ENCODE data around the gene TRABD2B.

The TRABD2B gene

DNA sequence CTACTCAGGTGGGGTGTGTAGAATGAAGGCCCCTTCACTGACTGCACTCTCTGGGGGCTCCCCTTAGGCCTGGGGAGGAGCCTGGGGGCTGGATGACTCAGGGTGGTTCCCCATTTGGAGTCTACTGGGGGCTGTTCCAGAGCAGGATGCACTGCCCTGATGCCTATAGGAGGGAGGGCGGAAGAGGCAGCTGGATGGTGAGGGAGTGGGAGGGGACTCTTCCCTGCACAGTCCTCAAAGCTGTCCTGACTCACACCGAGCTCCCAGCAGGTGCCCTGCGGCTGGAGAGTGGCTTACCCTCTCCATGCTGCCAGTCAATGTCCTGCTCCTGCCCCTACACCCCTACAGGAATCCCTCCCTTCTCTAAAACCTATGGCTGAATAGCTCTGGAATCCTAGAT lies 204.4 kb downstream of the TRABD2B start:
- H3K36me3 ChIP-seq (ENCODE audit: control insufficient read depth, insufficient read depth, low read length) = peaks cover 3% of the 10 kb centered on the region
- H3K9me3 ChIP-seq (ENCODE audit: control insufficient read depth, low read length) = no peaks in the 10 kb centered on the region
- 100% methylated on average over 1 of the region's 3 CpGs; no CpG with 5 or more reads in 1 of the 2 experiments for WGBS, 2 experiments (ENCODE audit: insufficient coverage in 2 of 2)
- no peaks in the 10 kb centered on the region for H3K4me1 ChIP-seq (ENCODE audit: control insufficient read depth, insufficient read depth, low read length, poor library complexity, severe bottlenecking)
- H3K4me3 ChIP-seq (ENCODE audit: extremely low read depth, insufficient read depth, low read length, poor library complexity, severe bottlenecking) = no peak overlapping the region
- H3K27ac ChIP-seq (ENCODE audit: low read depth, low read length, severe bottlenecking) = no peak overlapping the region

DNA sequence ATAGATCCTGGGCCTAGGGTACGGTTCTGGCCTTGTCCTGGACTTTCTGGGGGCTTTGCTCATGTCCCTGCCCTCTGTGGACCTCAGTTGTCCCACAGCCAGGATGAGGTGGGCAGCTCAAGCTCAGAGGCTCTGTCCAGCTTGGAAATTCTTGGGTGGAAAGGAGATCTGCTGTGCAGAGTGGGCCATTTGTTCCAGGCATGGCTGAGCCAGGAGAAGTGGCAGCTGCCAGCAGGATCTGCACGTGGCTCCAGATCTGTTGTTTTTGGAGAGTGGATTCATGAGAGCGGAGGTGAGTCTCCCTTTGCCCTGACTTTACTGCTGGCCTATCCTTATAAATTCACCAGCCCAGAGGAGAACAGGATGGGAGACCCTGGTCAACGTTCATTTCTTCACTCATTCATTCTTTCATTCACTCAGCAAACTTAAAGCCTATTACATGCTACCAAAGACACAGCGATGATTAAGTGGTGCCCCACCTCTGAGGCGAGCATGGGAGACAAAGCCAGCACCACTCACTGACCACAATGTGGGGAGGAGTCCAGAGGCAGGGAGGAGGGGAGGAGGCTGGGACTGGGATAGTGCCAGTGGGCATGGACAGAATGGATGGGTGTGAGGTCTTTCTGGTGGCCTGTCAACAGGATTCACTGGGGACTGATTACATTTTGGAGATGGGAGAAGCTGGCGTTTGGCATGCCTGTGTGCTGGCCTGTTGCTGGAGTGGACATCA lies 205.1 kb downstream of the TRABD2B start:
- 79 to 87% methylated on average over 4 of the region's 7 CpGs for WGBS, 2 experiments (ENCODE audit: insufficient coverage in 2 of 2)

DNA sequence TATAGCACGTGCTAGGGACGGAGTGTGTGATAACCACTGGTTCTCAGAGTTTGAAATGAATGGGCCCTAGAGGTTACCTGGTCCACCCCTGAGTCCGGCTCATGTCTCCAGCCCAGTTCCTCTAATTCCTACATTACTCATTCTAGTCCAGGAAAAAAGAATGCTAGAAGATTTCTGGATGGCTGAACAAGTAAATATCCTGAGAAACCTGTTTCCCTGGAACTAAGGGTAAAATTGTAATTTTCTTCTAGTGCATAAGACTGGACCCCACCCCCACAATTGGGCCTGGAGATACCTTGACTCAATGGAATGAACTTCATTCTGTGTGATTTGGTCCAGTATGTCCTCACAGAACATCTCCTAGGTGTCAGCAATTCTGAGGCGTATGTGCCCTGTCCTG lies 208.4 kb downstream of the TRABD2B start:
- H3K9me3 ChIP-seq (ENCODE audit: control insufficient read depth, low read length) = no peaks in the 10 kb centered on the region

More for the DNA sequence above, 205.1 kb downstream of the TRABD2B start:
- no peaks in the 10 kb centered on the region for H3K9me3 ChIP-seq (ENCODE audit: control insufficient read depth, low read length)
- no peak overlapping the region for H3K4me3 ChIP-seq (ENCODE audit: extremely low read depth, insufficient read depth, low read length, poor library complexity, severe bottlenecking)
- peaks cover 3% of the 10 kb centered on the region for H3K36me3 ChIP-seq (ENCODE audit: control insufficient read depth, insufficient read depth, low read length)
- H3K4me1 ChIP-seq (ENCODE audit: control insufficient read depth, insufficient read depth, low read length, poor library complexity, severe bottlenecking) = no peaks in the 10 kb centered on the region
- H3K27ac ChIP-seq (ENCODE audit: low read depth, low read length, severe bottlenecking) = no peak overlapping the region

DNA sequence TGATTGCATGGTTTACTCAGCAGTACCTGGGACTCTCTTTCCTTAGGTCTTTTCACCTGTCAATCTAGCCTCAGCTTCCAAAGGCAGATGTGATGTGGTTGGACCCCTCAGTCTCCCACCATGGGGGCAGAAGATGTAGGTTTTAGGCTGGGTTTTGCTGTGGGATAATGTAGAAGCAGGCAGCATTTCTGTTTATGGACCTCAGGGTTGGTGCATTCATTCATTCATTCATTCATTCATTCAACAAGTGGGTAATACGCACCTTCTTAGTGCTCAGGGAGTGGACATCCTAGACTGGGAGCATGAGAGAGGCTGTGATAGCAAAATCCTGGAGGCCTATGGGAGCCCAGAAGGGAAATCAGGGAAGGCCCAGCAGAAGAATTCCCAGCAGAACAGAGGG lies 209.6 kb downstream of the TRABD2B start:
- H3K27ac ChIP-seq (ENCODE audit: low read depth, low read length, severe bottlenecking) = no peak overlapping the region

More for the DNA sequence above, 208.4 kb downstream of the TRABD2B start:
- Histone ChIP-seq H3K36me3 (ENCODE audit: control insufficient read depth, insufficient read depth, low read length) (no peaks in the 10 kb centered on the region), H3K4me1 (ENCODE audit: control insufficient read depth, insufficient read depth, low read length, poor library complexity, severe bottlenecking) (no peaks in the 10 kb centered on the region), H3K27ac (ENCODE audit: low read depth, low read length, severe bottlenecking) (no peak overlapping the region), H3K4me3 (ENCODE audit: extremely low read depth, insufficient read depth, low read length, poor library complexity, severe bottlenecking) (no peak overlapping the region)
- 83 to 85% methylated on average over 1 to 3 of the region's 4 CpGs for WGBS, 2 experiments (ENCODE audit: insufficient coverage in 2 of 2)

DNA sequence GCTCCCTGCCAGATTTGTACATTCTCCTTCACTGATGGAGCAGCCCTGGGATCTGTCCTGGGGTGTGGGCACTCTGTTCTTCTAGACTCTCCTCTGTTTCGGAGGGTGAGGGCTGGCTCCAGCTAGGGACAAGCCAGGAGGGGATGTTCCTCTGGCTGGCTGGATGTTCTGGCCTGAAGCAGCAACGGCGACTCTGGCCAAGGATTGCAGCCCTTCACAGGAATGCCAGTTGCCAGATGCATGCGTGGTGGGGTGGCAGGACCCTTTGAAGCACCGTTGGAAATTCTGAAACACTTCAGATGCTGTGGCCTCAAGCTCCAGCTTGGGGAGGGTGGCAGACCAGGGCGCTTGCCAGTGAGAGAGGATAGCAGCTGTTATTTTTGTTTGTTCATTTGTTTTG lies 210.9 kb downstream of the TRABD2B start:
- WGBS, 2 experiments (ENCODE audit: insufficient coverage in 2 of 2) = 87 to 91% methylated on average over 6 of the region's 6 CpGs
- Histone ChIP-seq H3K36me3 (ENCODE audit: control insufficient read depth, insufficient read depth, low read length) (no peaks in the 10 kb centered on the region), H3K27ac (ENCODE audit: low read depth, low read length, severe bottlenecking) (no peak overlapping the region), H3K4me1 (ENCODE audit: control insufficient read depth, insufficient read depth, low read length, poor library complexity, severe bottlenecking) (no peaks in the 10 kb centered on the region), H3K4me3 (ENCODE audit: extremely low read depth, insufficient read depth, low read length, poor library complexity, severe bottlenecking) (no peak overlapping the region), H3K9me3 (ENCODE audit: control insufficient read depth, low read length) (no peaks in the 10 kb centered on the region)

More for the DNA sequence above, 209.6 kb downstream of the TRABD2B start:
- H3K9me3 ChIP-seq (ENCODE audit: control insufficient read depth, low read length) = no peaks in the 10 kb centered on the region
- H3K4me1 ChIP-seq (ENCODE audit: control insufficient read depth, insufficient read depth, low read length, poor library complexity, severe bottlenecking) = no peaks in the 10 kb centered on the region
- no peak overlapping the region for H3K4me3 ChIP-seq (ENCODE audit: extremely low read depth, insufficient read depth, low read length, poor library complexity, severe bottlenecking)
- WGBS, 2 experiments (ENCODE audit: insufficient coverage in 2 of 2) = 100% methylated on average over 1 of the region's 1 CpG; no CpG with 5 or more reads in 1 of the 2 experiments
- H3K36me3 ChIP-seq (ENCODE audit: control insufficient read depth, insufficient read depth, low read length) = no peaks in the 10 kb centered on the region

DNA sequence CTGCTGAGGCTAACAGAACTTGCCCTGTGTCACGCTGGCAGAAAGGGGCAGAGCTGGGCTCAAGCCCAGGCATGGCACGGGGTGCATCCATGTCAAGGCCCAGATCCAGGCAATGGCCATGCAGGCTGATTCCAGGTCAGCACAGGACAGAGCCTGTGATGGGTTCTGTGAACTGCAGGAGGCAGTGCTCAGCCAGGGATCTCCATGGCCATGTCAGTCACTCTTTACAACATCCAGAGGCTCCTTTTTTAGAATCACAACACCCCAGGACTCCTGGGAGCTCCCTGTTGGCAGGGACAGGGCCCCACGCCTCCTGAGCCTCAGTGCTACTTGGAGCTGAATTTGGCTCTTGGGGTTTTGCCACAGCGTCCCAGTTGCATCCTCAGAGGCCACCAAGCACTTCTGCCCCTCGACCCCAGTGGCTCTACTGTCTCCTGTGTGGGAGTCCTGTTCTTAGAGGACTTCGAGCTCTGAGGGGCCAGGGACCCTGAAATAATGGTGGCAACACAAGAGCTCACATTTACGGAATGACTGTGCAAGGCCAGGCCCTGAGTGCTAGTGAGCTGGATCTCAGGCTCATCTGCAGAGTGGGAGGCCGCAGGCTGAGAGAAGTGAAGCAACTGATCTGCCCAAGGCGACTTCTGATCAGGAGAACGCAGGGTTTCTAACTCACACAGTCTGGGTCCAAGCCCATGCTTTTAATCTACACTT lies 211.5 kb downstream of the TRABD2B start:
- WGBS, 2 experiments (ENCODE audit: insufficient coverage in 2 of 2) = 88 to 94% methylated on average over 8 to 10 of the region's 10 CpGs
- Histone ChIP-seq H3K36me3 (ENCODE audit: control insufficient read depth, insufficient read depth, low read length) (no peaks in the 10 kb centered on the region), H3K27ac (ENCODE audit: low read depth, low read length, severe bottlenecking) (no peak overlapping the region), H3K4me3 (ENCODE audit: extremely low read depth, insufficient read depth, low read length, poor library complexity, severe bottlenecking) (no peak overlapping the region), H3K9me3 (ENCODE audit: control insufficient read depth, low read length) (no peaks in the 10 kb centered on the region), H3K4me1 (ENCODE audit: control insufficient read depth, insufficient read depth, low read length, poor library complexity, severe bottlenecking) (no peaks in the 10 kb centered on the region)

DNA sequence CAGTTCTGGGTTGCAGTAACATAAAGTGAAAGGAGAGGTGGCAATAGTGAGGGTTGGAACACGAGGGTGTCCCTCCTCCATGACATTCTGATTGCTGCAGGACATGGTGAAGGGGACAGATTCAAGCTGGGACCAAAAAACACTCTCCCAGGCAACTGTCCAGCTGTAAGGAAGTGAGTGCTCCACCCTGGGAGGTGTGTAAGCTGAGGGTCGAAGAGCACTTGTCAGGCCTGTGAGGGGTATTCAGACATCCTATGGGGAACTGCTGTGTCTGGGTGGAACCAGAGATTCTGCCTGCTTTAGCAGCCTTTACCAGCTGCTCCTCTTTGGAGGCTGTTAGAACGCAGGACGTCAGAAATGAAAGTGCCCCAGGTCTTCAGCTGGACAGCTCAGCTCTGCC lies 212.1 kb downstream of the TRABD2B start:
- H3K4me3 ChIP-seq (ENCODE audit: extremely low read depth, insufficient read depth, low read length, poor library complexity, severe bottlenecking) = no peak overlapping the region
- H3K36me3 ChIP-seq (ENCODE audit: control insufficient read depth, insufficient read depth, low read length) = no peaks in the 10 kb centered on the region
- 86 to 98% methylated on average over 3 to 4 of the region's 4 CpGs for WGBS, 2 experiments (ENCODE audit: insufficient coverage in 2 of 2)
- H3K27ac ChIP-seq (ENCODE audit: low read depth, low read length, severe bottlenecking) = no peak overlapping the region
- H3K4me1 ChIP-seq (ENCODE audit: control insufficient read depth, insufficient read depth, low read length, poor library complexity, severe bottlenecking) = no peaks in the 10 kb centered on the region
- H3K9me3 ChIP-seq (ENCODE audit: control insufficient read depth, low read length) = no peaks in the 10 kb centered on the region

DNA sequence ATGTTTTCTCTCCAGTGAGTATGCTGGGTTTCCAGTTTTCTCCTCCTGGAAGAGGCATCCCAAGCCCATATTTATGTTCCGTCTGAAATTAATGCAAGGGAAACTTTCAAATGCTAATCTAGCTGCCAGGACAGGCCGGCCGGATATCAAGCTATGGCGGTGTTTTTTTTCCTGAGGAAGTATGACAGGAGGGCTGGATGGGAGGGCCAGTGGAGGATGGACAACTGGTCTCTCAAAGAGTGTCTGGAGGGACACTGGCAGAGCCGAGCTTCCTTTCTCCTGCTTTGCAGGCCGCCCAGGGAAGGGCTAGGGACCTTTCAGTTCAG lies 212.7 kb downstream of the TRABD2B start:
- no peaks in the 10 kb centered on the region for H3K9me3 ChIP-seq (ENCODE audit: control insufficient read depth, low read length)
- H3K27ac ChIP-seq (ENCODE audit: low read depth, low read length, severe bottlenecking) = no peak overlapping the region
- WGBS, 2 experiments (ENCODE audit: insufficient coverage in 2 of 2) = 92 to 93% methylated on average over 5 of the region's 6 CpGs
- H3K4me3 ChIP-seq (ENCODE audit: extremely low read depth, insufficient read depth, low read length, poor library complexity, severe bottlenecking) = no peak overlapping the region
- H3K4me1 ChIP-seq (ENCODE audit: control insufficient read depth, insufficient read depth, low read length, poor library complexity, severe bottlenecking) = no peaks in the 10 kb centered on the region
- H3K36me3 ChIP-seq (ENCODE audit: control insufficient read depth, insufficient read depth, low read length) = no peaks in the 10 kb centered on the region

DNA sequence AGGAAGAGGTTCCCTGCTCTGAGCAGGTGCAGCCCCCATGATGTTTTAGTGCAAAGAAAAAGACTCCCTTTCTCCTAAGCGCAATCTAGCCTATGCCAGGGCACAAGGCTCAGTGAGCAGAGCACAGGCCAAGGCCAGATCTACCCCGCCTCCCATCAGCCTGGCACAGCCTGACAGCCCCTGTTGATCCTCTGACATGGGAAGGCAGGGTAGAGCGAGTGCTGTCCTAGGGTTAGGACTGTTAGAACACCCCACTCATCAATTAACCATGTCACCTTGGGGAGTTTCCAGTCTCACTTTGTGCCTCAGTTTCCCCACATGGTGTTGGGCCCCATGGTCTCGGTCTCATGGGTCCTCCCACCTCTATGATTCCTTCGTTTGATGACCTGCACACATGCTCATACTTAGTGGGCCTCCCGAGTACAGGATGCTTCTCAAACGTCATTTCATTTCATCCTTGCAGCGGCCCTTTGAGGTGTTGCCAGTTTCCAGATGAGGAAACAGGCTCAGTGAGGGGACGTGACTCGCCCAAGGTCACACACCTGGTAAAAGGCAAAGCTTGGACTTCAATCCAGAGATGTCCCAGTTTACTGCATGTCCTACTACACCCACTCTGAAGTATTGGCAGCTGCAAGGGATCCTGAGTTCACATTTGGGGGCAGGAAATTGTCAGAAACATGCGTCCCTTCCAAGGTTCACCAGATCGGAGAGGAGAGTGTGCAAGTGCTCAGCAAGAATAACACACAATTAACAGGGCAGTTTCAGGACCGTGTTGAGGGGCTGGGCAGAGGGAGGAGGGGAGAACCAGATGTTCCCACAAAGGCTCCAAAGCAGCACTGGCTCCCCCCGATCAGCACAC lies 213.3 kb downstream of the TRABD2B start:
- no peaks in the 10 kb centered on the region for H3K9me3 ChIP-seq (ENCODE audit: control insufficient read depth, low read length)
- no peaks in the 10 kb centered on the region for H3K4me1 ChIP-seq (ENCODE audit: control insufficient read depth, insufficient read depth, low read length, poor library complexity, severe bottlenecking)
- no peaks in the 10 kb centered on the region for H3K36me3 ChIP-seq (ENCODE audit: control insufficient read depth, insufficient read depth, low read length)
- no peak overlapping the region for H3K4me3 ChIP-seq (ENCODE audit: extremely low read depth, insufficient read depth, low read length, poor library complexity, severe bottlenecking)
- no peak overlapping the region for H3K27ac ChIP-seq (ENCODE audit: low read depth, low read length, severe bottlenecking)
- WGBS, 2 experiments (ENCODE audit: insufficient coverage in 2 of 2) = 93 to 95% methylated on average over 9 to 12 of the region's 14 CpGs

DNA sequence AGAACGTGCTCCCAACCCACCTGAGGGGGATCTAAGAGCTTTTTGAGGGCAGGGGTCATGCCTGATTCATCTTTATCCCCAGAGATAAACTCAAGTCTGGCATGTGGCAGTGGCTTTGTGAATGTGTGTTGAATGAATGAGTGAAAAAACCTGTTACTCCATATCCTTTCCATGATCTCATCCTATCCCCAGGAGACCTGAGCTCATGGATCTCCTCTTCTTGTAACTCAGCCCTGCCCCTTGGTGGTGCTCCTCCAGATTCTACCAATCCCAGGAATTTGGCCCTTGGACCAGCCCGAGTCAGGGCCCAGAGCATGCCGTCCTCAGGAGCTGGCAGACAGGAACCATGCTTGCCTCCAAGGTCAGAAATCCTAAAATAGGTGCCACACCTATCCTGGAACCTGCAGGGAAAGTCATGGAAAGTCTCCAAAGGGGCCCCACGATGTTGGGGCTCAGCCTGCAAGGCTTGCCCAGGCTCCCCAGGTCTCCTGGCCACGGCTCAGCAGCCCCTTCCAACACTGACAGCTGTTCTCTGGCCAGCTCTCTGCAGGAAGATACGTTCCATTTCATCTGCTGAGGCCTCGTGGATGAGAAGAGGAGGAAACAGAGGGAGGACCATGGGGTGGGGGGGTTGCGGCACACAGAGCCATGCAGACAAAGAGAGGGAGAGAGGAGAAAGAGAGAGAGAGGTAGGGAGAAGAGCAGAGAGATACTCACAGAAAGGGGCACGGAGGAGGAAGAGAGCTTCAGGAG lies 214.6 kb downstream of the TRABD2B start:
- Histone ChIP-seq H3K36me3 (ENCODE audit: control insufficient read depth, insufficient read depth, low read length) (no peaks in the 10 kb centered on the region), H3K4me3 (ENCODE audit: extremely low read depth, insufficient read depth, low read length, poor library complexity, severe bottlenecking) (no peak overlapping the region), H3K4me1 (ENCODE audit: control insufficient read depth, insufficient read depth, low read length, poor library complexity, severe bottlenecking) (no peaks in the 10 kb centered on the region), H3K27ac (ENCODE audit: low read depth, low read length, severe bottlenecking) (no peak overlapping the region), H3K9me3 (ENCODE audit: control insufficient read depth, low read length) (no peaks in the 10 kb centered on the region)
- WGBS, 2 experiments (ENCODE audit: insufficient coverage in 2 of 2) = 94 to 98% methylated on average over 6 to 8 of the region's 9 CpGs
